GM18526 (cell line): Measurements from ENCODE around the gene TPK1.
A peak's percentile ranks its signal among the peaks of the same experiment; 100 is the strongest.

ENCODE experiments used
- POLR2A ChIP-seq: IDR thresholded peaks from 3 replicates; pipeline ENCODE4 v1.6.1; 2011; ENCODE audit not compliant: insufficient read length; ENCODE audit errors: extremely low read depth

The TPK1 gene

GRCh38 chr7:144835652-144836544 is at the start of gene TPK1:
Gene TPK1, minus strand, starts transcription at chr7:144836053. Its CDS starts 451 bp downstream, at chr7:144835602.
- peak; percentile 89 for TF ChIP-seq POLR2A

GRCh38 chr7:144885478-144885877 is 49.6 kb upstream of the TPK1 start:
- no peak for TF ChIP-seq POLR2A

GRCh38 chr7:144884896-144885295 is 49.0 kb upstream of the TPK1 start:
- TF ChIP-seq POLR2A = no peak

GRCh38 chr7:144873316-144873845 is 37.5 kb upstream of the TPK1 start:
- no peak for TF ChIP-seq POLR2A

- TF ChIP-seq POLR2A = no peak
Measured at GRCh38 chr7:144869082-144869481, 33.2 kb upstream of the TPK1 start.

- TF ChIP-seq POLR2A = no peak
Measured at GRCh38 chr7:144866189-144866588, 30.3 kb upstream of the TPK1 start.

- TF ChIP-seq POLR2A = no peak
Measured at GRCh38 chr7:144863320-144863647, 27.4 kb upstream of the TPK1 start.

GRCh38 chr7:144862612-144863319 is 26.9 kb upstream of the TPK1 start:
- no peak for TF ChIP-seq POLR2A

- TF ChIP-seq POLR2A = no peak
Measured at GRCh38 chr7:144859739-144860138, 23.9 kb upstream of the TPK1 start.

GRCh38 chr7:144857463-144857862 is 21.6 kb upstream of the TPK1 start:
- no peak for TF ChIP-seq POLR2A

- no peak for TF ChIP-seq POLR2A
Measured at GRCh38 chr7:144854839-144855424, 19.1 kb upstream of the TPK1 start.

- no peak for TF ChIP-seq POLR2A
Measured at GRCh38 chr7:144853542-144853941, 17.7 kb upstream of the TPK1 start.

- no peak for TF ChIP-seq POLR2A
Measured at GRCh38 chr7:144848078-144848477, 12.2 kb upstream of the TPK1 start.

GRCh38 chr7:144842377-144842851 is 6.6 kb upstream of the TPK1 start:
- no peak for TF ChIP-seq POLR2A

GRCh38 chr7:144836545-144836842 is 641 bp upstream of the TPK1 start:
- TF ChIP-seq POLR2A = no peak

- TF ChIP-seq POLR2A = no peak
Measured at GRCh38 chr7:144835155-144835611, 670 bp downstream of the TPK1 start.

- TF ChIP-seq POLR2A = no peak
Measured at GRCh38 chr7:144834641-144835144, 1.2 kb downstream of the TPK1 start.
